WERI-Rb-1 (cell line): ENCODE measurements around the gene TCTN3.
A peak's percentile ranks its signal among the peaks of the same experiment; 100 is the strongest.

ENCODE experiments used
- DNase-seq: peaks from one replicate; pipeline ENCODE4 v3.0.0-alpha.2; 2020
- H3K27ac ChIP-seq: fragments of 250-450 bp; sonication (Bioruptor Pico); 2 replicates; pipeline ENCODE4 v1.5.1; 2020; ENCODE audit warnings: mild to moderate bottlenecking, moderate library complexity
- H3K27me3 ChIP-seq: fragments of 250-450 bp; sonication (Bioruptor Pico); 2 replicates; pipeline ENCODE4 v1.5.1; 2021; ENCODE audit warnings: mild to moderate bottlenecking, low read depth, moderate library complexity; ENCODE audit not compliant: insufficient read depth, severe bottlenecking
- H3K36me3 ChIP-seq: fragments of 250-450 bp; sonication (Bioruptor Pico); 2 replicates; pipeline ENCODE4 v1.5.1; 2020; ENCODE audit warnings: mild to moderate bottlenecking, moderate library complexity
- H3K4me3 ChIP-seq: 2 replicates; pipeline ENCODE4 v1.5.1; 2011; ENCODE audit warnings: low read depth, mild to moderate bottlenecking, control low read depth, low read length
- H3K9me3 ChIP-seq: fragments of 250-450 bp; sonication (Bioruptor Pico); 2 replicates; pipeline ENCODE4 v1.5.1; 2021; ENCODE audit warnings: mild to moderate bottlenecking, moderate library complexity; ENCODE audit not compliant: severe bottlenecking
- CTCF ChIP-seq: IDR thresholded peaks from 2 replicates; pipeline ENCODE4 v1.5.1; 2011; ENCODE audit warnings: low read depth, mild to moderate bottlenecking, control low read depth, inconsistent platforms, low read length

Gene TCTN3

DNA sequence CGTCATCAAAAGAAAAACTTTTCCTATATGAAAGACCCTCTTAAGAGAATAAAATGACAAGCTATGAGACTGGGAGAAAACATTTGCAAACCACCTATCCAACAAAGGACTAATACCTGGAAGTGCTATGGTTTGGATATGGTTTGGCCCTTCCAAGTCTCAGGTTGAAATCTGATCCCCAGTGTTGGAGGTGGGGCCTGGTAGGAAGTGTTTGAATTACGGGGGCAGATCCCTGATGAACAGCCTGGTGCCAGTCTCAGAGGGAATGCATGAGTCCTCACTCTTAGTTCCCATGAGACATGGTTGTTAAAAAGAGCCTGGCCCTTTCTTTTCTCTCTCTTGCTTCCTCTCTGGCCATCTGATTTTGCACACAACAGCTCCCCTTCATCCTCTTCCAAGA is 43.5 kb downstream of the TCTN3 start:
- no peaks in the 10 kb centered on the region for H3K27me3 ChIP-seq
- no peak overlapping the region for H3K27ac ChIP-seq
- peaks cover 69% of the 10 kb centered on the region for H3K36me3 ChIP-seq
- TF ChIP-seq CTCF: no peak
- H3K4me3 ChIP-seq: no peak overlapping the region
- peaks cover 2% of the 10 kb centered on the region for H3K9me3 ChIP-seq
- no peak for DNase-seq

DNA sequence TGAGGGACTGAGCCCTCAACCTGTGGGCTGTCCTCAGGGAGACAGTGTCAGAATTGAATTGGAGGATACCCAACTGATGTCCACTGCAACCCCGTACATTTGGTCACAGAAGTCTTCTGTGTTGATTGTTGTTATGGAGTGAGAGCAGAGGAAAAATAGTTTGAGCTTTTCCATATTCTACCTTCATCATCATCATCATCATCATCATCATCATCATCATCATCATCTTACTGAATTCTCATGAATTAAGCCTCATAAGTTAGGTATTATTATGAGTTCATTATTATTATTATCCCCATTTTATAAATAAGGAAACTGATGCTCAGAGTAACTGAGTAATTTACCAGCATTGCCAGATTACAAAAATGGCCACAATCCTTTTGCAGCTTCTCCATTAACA is 45.6 kb downstream of the TCTN3 start:
- H3K27me3 ChIP-seq: no peaks in the 10 kb centered on the region
- H3K36me3 ChIP-seq: peaks cover 72% of the 10 kb centered on the region
- no peak overlapping the region for H3K4me3 ChIP-seq
- peaks cover 2% of the 10 kb centered on the region for H3K9me3 ChIP-seq
- no peak overlapping the region for H3K27ac ChIP-seq
- DNase-seq: no peak
- no peak for TF ChIP-seq CTCF

DNA sequence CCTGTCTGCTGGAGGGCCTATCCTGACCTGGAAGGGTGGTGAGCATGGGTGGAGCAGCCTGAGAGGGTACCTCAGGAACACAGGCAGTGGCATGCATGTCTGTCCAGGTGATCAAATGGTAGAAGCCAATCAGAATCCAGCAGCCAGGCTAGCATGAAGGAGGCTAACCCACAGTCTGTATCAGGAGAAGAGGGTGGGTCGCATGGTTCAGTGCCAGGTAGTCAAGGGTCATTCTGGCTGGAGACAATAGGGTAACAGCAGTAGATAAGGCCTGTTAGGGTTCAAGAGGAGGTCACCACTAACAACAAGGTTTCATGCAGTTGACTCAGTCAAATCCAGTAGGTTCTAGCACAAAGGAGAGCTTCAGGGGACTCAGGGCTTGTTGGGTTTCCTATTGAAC is 47.6 kb downstream of the TCTN3 start:
- no peak for DNase-seq
- TF ChIP-seq CTCF: no peak
- Histone ChIP-seq H3K27ac (no peak overlapping the region), H3K4me3 (no peak overlapping the region), H3K36me3 (peaks cover 64% of the 10 kb centered on the region), H3K27me3 (no peaks in the 10 kb centered on the region), H3K9me3 (no peaks in the 10 kb centered on the region)

DNA sequence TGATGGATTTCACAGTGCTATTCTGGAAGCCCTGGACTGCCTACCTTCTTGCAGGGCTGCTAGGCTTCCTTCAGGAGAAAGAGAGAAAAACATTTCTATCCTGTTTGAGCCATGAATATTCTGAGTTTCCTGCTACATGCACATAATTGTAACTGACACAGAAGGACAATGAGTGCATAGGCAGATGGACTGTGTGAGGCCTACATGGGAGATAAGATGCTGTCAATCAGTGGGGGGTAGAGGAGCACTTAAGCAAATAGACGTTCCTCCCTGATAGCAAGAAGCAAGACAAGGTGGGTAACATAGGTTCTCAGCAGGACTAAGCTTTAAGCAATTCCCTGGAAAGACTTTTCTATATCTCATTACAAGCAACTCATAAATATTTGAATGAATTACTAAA is 48.8 kb downstream of the TCTN3 start:
- peaks cover 60% of the 10 kb centered on the region for H3K36me3 ChIP-seq
- no peak for TF ChIP-seq CTCF
- peak overlapping the region; percentile 38 for H3K27ac ChIP-seq
- no peak overlapping the region for H3K4me3 ChIP-seq
- peak; percentile 37 for DNase-seq
- H3K27me3 ChIP-seq: no peaks in the 10 kb centered on the region
- H3K9me3 ChIP-seq: no peaks in the 10 kb centered on the region

DNA sequence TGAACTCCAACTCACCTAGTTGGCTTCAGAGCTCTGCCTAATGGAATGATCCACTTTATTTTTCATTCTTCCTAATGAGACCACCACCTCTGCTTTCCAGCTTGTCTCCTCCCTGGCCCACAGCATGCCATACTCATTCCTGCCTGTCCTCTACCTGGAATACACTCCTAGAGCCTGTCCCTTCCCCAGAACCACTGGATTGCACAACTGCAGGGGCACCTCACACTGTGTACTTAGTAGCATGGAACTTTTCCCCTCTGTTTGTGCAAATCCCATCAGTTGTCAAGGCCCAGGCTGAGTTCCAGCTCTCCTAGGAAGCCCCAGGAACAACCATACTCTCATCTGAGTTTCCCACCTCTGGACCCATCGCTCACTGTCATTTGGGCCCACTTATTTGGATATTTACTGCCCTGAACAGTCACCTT is 52.8 kb downstream of the TCTN3 start:
- Histone ChIP-seq H3K27ac (no peak overlapping the region), H3K9me3 (no peaks in the 10 kb centered on the region), H3K4me3 (no peak overlapping the region), H3K27me3 (no peaks in the 10 kb centered on the region), H3K36me3 (peaks cover 53% of the 10 kb centered on the region)
- no peak for DNase-seq
- no peak for TF ChIP-seq CTCF

GRCh38 chr10:95637911-95638310 is 55.8 kb downstream of the TCTN3 start:
- no peak for DNase-seq
- Histone ChIP-seq H3K4me3 (no peak overlapping the region), H3K36me3 (peaks cover 70% of the 10 kb centered on the region), H3K9me3 (no peaks in the 10 kb centered on the region), H3K27me3 (no peaks in the 10 kb centered on the region), H3K27ac (no peak overlapping the region)
- TF ChIP-seq CTCF: no peak
